GM23248 (cell line): ENCODE measurements around the gene FRK. TPM values are rescaled to one million over a fixed set of nuclear protein-coding genes. Genes with fewer than 3 reads are reported as not detected.
"Not testable (repeated sequence)": the region's sequence is repeated elsewhere in the genome, so short reads cannot be mapped to it uniquely, and the experiment has no call there.

Experiments
- DNase-seq: peaks from one replicate; pipeline ENCODE4 v3.0.0-alpha.2; 2015
- H2AFZ ChIP-seq: fragments of 200-600 bp; sonication (generic); 2 replicates; pipeline ENCODE4 v1.6.1; 2016; ENCODE audit warnings: antibody characterized with exemption
- H3F3A ChIP-seq: fragments of 200-600 bp; sonication (generic); 2 replicates; pipeline ENCODE4 v1.6.1; 2016; ENCODE audit warnings: mild to moderate bottlenecking, antibody characterized with exemption, mixed run types; ENCODE audit not compliant: insufficient read depth
- H3K27ac ChIP-seq: fragments of 200-600 bp; sonication (generic); 2 replicates; pipeline ENCODE4 v1.5.1; 2016; ENCODE audit warnings: mild to moderate bottlenecking
- H3K27me3 ChIP-seq: fragments of 200-600 bp; sonication (generic); replicated peaks from 2 replicates; pipeline ENCODE4 v1.6.1; 2016; ENCODE audit warnings: mild to moderate bottlenecking; ENCODE audit not compliant: insufficient read depth
- H3K36me3 ChIP-seq: fragments of 200-600 bp; sonication (generic); 2 replicates; pipeline ENCODE4 v1.6.1; 2016; ENCODE audit warnings: low read depth, mild to moderate bottlenecking
- H3K4me1 ChIP-seq: fragments of 200-600 bp; sonication (generic); 2 replicates; pipeline ENCODE4 v1.6.1; 2016; ENCODE audit warnings: mild to moderate bottlenecking; ENCODE audit not compliant: insufficient read depth
- H3K4me2 ChIP-seq: fragments of 200-600 bp; sonication (generic); one replicate; pipeline ENCODE4 v1.6.1; 2016; ENCODE audit warnings: mild to moderate bottlenecking; ENCODE audit not compliant: unreplicated experiment
- H3K4me3 ChIP-seq: fragments of 200-600 bp; sonication (generic); 2 replicates; pipeline ENCODE4 v1.5.1; 2016; ENCODE audit warnings: mild to moderate bottlenecking
- H3K79me2 ChIP-seq: fragments of 200-600 bp; sonication (generic); 2 replicates; pipeline ENCODE4 v1.6.1; 2016; ENCODE audit warnings: mild to moderate bottlenecking; ENCODE audit not compliant: insufficient read depth
- H3K9ac ChIP-seq: fragments of 200-600 bp; sonication (generic); 2 replicates; pipeline ENCODE4 v1.6.1; 2016; ENCODE audit warnings: mild to moderate bottlenecking
- H3K9me2 ChIP-seq: fragments of 200-600 bp; sonication (generic); 2 replicates; pipeline ENCODE4 v1.6.1; 2016; ENCODE audit warnings: mixed run types, mild to moderate bottlenecking, moderate library complexity; ENCODE audit not compliant: insufficient read depth
- H3K9me3 ChIP-seq: fragments of 200-600 bp; sonication (generic); one replicate; pipeline ENCODE4 v1.6.1; 2017; ENCODE audit warnings: low read depth
- H4K20me1 ChIP-seq: fragments of 200-600 bp; sonication (generic); 2 replicates; pipeline ENCODE4 v1.6.0; 2016; ENCODE audit not compliant: insufficient read depth
- EZH2 ChIP-seq: fragments of 200-600 bp; sonication (generic); IDR thresholded peaks from 2 replicates; pipeline ENCODE4 v1.6.1; 2018; ENCODE audit warnings: antibody characterized with exemption, mild to moderate bottlenecking; ENCODE audit not compliant: insufficient read depth, poor library complexity, severe bottlenecking
- EZH2phosphoT487 ChIP-seq: fragments of 200-600 bp; sonication (generic); IDR thresholded peaks from 2 replicates; pipeline ENCODE4 v1.6.1; 2018; ENCODE audit warnings: antibody characterized with exemption, moderate library complexity, mild to moderate bottlenecking, low read depth; ENCODE audit not compliant: insufficient read depth
- WGBS, 2 experiments: methylation state at CpG; one replicate each; pipeline ENCODE4 v1.1.6; 2015 to 2017; ENCODE audit warnings: low lambda C conversion rate in 2 of 2, low coverage in 1 of 2; ENCODE audit errors: missing lambda C conversion rate in 2 of 2; 5-methylcytosine and 5-hydroxymethylcytosine counted together
- in situ Hi-C: fragments of 300-500 bp; cut with MboI; formaldehyde crosslinking; loops from 2 replicates; pipeline ENCODE4 v1.15.0; 2020
- polyA plus RNA-seq: library from polyadenylated mRNA; unstranded; fragments of >200 nt; fragmentation: Nextera tagmentation; extraction: Ambion mirVana; gene quantifications from 2 replicates; pipeline ENCODE4 v1.2.1, GENCODE V29; 2016
- total RNA-seq: library from RNA; depleted of rRNA; stranded (reverse); fragments of >200 nt; shearing (Covaris generic); gene quantifications from 2 replicates; pipeline ENCODE4 v1.2.3, GENCODE V29; 2014

FRK gene
- total and polyA plus RNA-seq, 2 experiments from 2014 or later: 0.06 to 0.32 TPM

- Histone ChIP-seq H3K27ac (peak within 1 kb of the TSS; percentile 51), H3K9ac (peak within 1 kb of the TSS; percentile 78), H3K27me3 (no peaks in the 10 kb centered on the region), H3F3A (peaks cover 14% of the 10 kb centered on the region; the same call in 1 of the 2 replicates), H3K79me2 (no peaks in the 10 kb centered on the region), H3K4me3 (peak within 1 kb of the TSS; percentile 82), H3K36me3 (no peaks in the 10 kb centered on the region), H4K20me1 (no peaks in the 10 kb centered on the region), H3K9me3 (no peaks in the 10 kb centered on the region), H3K4me1 (0 out of 2 replicates have a peak, but pooled peaks cover 5% of the 10 kb centered on the region), H3K9me2 (no peaks in the 10 kb centered on the region), H3K4me2 (peak within 1 kb of the TSS; percentile 82), H2AFZ (peak within 1 kb of the TSS; percentile 86)
- in situ Hi-C loops: no loop called here
- TF ChIP-seq EZH2: no peak
- no peak for TF ChIP-seq EZH2phosphoT487
- DNase-seq: peak; percentile 86
- WGBS, 2 experiments: 1% methylated on average over 60 to 64 of the region's 87 CpGs
Observed at GRCh38 chr6:116100419-116101301, 40.0 kb upstream of the FRK start, which contains the start of gene NT5DC1. NT5DC1 (plus strand) TSS chr6:116100853; CDS start chr6:116100931, 78 bp downstream.

GRCh38 chr6:116099036-116099435 lies 38.3 kb upstream of the FRK start:
- Histone ChIP-seq H3K9me3 (no peaks in the 10 kb centered on the region), H3K4me1 (0 out of 2 replicates have a peak, but pooled peaks cover 5% of the 10 kb centered on the region), H3K9ac (no peak overlapping the region), H3K27ac (no peak overlapping the region), H3K27me3 (no peaks in the 10 kb centered on the region), H3K4me3 (no peak overlapping the region), H3K36me3 (no peaks in the 10 kb centered on the region), H4K20me1 (no peaks in the 10 kb centered on the region), H3K79me2 (no peaks in the 10 kb centered on the region), H3F3A (peaks cover 14% of the 10 kb centered on the region; the same call in 1 of the 2 replicates), H3K4me2 (no peak overlapping the region), H2AFZ (no peak overlapping the region), H3K9me2 (no peaks in the 10 kb centered on the region)
- WGBS, 2 experiments: 17 to 38% methylated on average over 1 of the region's 1 CpG
- in situ Hi-C loops: loop anchor here (10.0 kb wide), 1 partner anchor 84 kb away; no protein-coding TSS in a partner anchor
- TF ChIP-seq EZH2 (no peak), EZH2phosphoT487 (no peak)
- DNase-seq: no peak

- H3K36me3 ChIP-seq: no peaks in the 10 kb centered on the region
- in situ Hi-C loops: loop anchor here (10.0 kb wide), 1 partner anchor 82 kb away; no protein-coding TSS in a partner anchor
- TF ChIP-seq EZH2 (no peak), EZH2phosphoT487 (no peak)
Observed at GRCh38 chr6:116096979-116097816, 36.5 kb upstream of the FRK start.

GRCh38 chr6:116096048-116096759 lies 35.5 kb upstream of the FRK start:
- in situ Hi-C loops: loop anchor here (10.0 kb wide), 1 partner anchor 81 kb away; no protein-coding TSS in a partner anchor
- H3F3A ChIP-seq, H4K20me1 ChIP-seq, H3K9me2 ChIP-seq, H3K9ac ChIP-seq, H3K4me1 ChIP-seq, H3K9me3 ChIP-seq, H3K4me2 ChIP-seq, H3K36me3 ChIP-seq, H3K27me3 ChIP-seq, H3K79me2 ChIP-seq, DNase-seq, H2AFZ ChIP-seq, H3K27ac ChIP-seq, H3K4me3 ChIP-seq: not testable (repeated sequence)
- 55 to 59% methylated on average over 9 of the region's 9 CpGs for WGBS, 2 experiments

More at GRCh38 chr6:116096979-116097816, 36.5 kb upstream of the FRK start:
- peak; percentile 57 for DNase-seq
- Histone ChIP-seq H3K9me2 (no peaks in the 10 kb centered on the region), H3K9me3 (no peaks in the 10 kb centered on the region), H3K27me3 (no peaks in the 10 kb centered on the region), H3K9ac (no peak overlapping the region), H3K4me2 (no peak overlapping the region), H3K4me1 (0 out of 2 replicates have a peak, but pooled peaks cover 5% of the 10 kb centered on the region), H3K27ac (no peak overlapping the region), H3K79me2 (no peaks in the 10 kb centered on the region), H2AFZ (no peak overlapping the region), H3F3A (peaks cover 14% of the 10 kb centered on the region; the same call in 1 of the 2 replicates), H3K4me3 (no peak overlapping the region), H4K20me1 (no peaks in the 10 kb centered on the region)
- 20 to 34% methylated on average over 2 of the region's 2 CpGs for WGBS, 2 experiments
